ENCODE data around the gene CBR3. TPM values are rescaled to one million over a fixed set of nuclear protein-coding genes. Genes with fewer than 3 reads are reported as not detected.
A peak's percentile ranks its signal among the peaks of the same experiment; 100 is the strongest.

The CBR3 gene
- total RNA-seq, 1 donor from 2014 or later: 2.0 TPM

- H3K27me3 ChIP-seq (ENCODE audit: low read depth): peaks cover 88% of the 10 kb centered on the region
- TF ChIP-seq, protein P1, sequence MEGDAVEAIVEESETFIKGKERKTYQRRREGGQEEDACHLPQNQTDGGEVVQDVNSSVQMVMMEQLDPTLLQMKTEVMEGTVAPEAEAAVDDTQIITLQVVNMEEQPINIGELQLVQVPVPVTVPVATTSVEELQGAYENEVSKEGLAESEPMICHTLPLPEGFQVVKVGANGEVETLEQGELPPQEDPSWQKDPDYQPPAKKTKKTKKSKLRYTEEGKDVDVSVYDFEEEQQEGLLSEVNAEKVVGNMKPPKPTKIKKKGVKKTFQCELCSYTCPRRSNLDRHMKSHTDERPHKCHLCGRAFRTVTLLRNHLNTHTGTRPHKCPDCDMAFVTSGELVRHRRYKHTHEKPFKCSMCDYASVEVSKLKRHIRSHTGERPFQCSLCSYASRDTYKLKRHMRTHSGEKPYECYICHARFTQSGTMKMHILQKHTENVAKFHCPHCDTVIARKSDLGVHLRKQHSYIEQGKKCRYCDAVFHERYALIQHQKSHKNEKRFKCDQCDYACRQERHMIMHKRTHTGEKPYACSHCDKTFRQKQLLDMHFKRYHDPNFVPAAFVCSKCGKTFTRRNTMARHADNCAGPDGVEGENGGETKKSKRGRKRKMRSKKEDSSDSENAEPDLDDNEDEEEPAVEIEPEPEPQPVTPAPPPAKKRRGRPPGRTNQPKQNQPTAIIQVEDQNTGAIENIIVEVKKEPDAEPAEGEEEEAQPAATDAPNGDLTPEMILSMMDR (IDR thresholded peaks at IDR 0.05; ENCODE audit: borderline replicate concordance): no peak
- intact Hi-C loops (cut with micrococcal nuclease): no loop called here
- H3K27ac ChIP-seq (replicated peaks): no peak overlapping the region
- no peaks in the 10 kb centered on the region for H3K36me3 ChIP-seq
- peaks cover 6% of the 10 kb centered on the region for H3K4me1 ChIP-seq
- no peaks in the 10 kb centered on the region for H3K9me3 ChIP-seq (replicated peaks)
- DNase-seq: no peak
- H3K4me3 ChIP-seq: no peak overlapping the region
These were observed 33.8 kb upstream of the CBR3 start for GRCh38 chr21:36100971-36101641.

- H3K4me1 ChIP-seq: peaks cover 6% of the 10 kb centered on the region
- no peak overlapping the region for H3K4me3 ChIP-seq
- DNase-seq: no peak
- TF ChIP-seq, protein P1 (IDR thresholded peaks at IDR 0.05; ENCODE audit: borderline replicate concordance): no peak
- H3K36me3 ChIP-seq: no peaks in the 10 kb centered on the region
- H3K27me3 ChIP-seq (ENCODE audit: low read depth): peaks cover 77% of the 10 kb centered on the region
- intact Hi-C loops (cut with micrococcal nuclease): no loop called here
- no peak overlapping the region for H3K27ac ChIP-seq (replicated peaks)
- no peaks in the 10 kb centered on the region for H3K9me3 ChIP-seq (replicated peaks)
These were observed 31.4 kb upstream of the CBR3 start for GRCh38 chr21:36103434-36103833.

GRCh38 chr21:36104317-36105300 lies 30.3 kb upstream of the CBR3 start:
- DNase-seq: peak; percentile 46
- H3K36me3 ChIP-seq: no peaks in the 10 kb centered on the region
- H3K9me3 ChIP-seq (replicated peaks): no peaks in the 10 kb centered on the region
- peaks cover 67% of the 10 kb centered on the region for H3K27me3 ChIP-seq (ENCODE audit: low read depth)
- H3K27ac ChIP-seq (replicated peaks): no peak overlapping the region
- peaks cover 6% of the 10 kb centered on the region for H3K4me1 ChIP-seq
- TF ChIP-seq, protein P1 (IDR thresholded peaks at IDR 0.05; ENCODE audit: borderline replicate concordance): peak; percentile 74
- peak overlapping the region; percentile 38 for H3K4me3 ChIP-seq
- intact Hi-C loops (cut with micrococcal nuclease): no loop called here

GRCh38 chr21:36105327-36105842 lies 29.5 kb upstream of the CBR3 start:
- peaks cover 59% of the 10 kb centered on the region for H3K27me3 ChIP-seq (ENCODE audit: low read depth)
- intact Hi-C loops (cut with micrococcal nuclease): no loop called here
- no peak for DNase-seq
- H3K4me3 ChIP-seq: peak overlapping the region; percentile 38
- peaks cover 6% of the 10 kb centered on the region for H3K4me1 ChIP-seq
- H3K9me3 ChIP-seq (replicated peaks): no peaks in the 10 kb centered on the region
- no peaks in the 10 kb centered on the region for H3K36me3 ChIP-seq
- no peak overlapping the region for H3K27ac ChIP-seq (replicated peaks)
- TF ChIP-seq, protein P1 (IDR thresholded peaks at IDR 0.05; ENCODE audit: borderline replicate concordance): no peak

DNA sequence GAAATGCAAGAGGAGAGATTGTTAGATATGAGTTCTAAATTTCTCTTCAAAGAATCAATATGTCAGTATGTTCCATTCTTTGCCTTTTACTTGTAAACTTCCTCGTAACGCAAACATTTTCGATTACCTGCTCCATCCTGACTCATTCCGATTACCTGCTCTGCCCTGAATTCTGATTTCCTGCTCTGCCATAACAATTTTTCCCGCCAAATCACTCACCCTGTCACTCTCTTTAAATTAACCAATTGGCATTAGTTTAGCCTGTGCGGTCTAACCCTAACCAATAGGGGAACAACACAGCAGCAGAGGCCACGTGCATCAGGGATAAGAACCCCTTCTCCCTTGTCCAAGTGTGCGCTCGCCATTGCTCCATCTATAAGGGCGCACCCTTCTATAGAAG lies 25.0 kb upstream of the CBR3 start:
- Histone ChIP-seq H3K27me3 (ENCODE audit: low read depth) (peaks cover 15% of the 10 kb centered on the region), H3K36me3 (no peaks in the 10 kb centered on the region), H3K4me3 (no peak overlapping the region), H3K27ac (replicated peaks) (no peak overlapping the region), H3K4me1 (peaks cover 9% of the 10 kb centered on the region), H3K9me3 (replicated peaks) (no peaks in the 10 kb centered on the region)
- TF ChIP-seq, protein P1 (IDR thresholded peaks at IDR 0.05; ENCODE audit: borderline replicate concordance): no peak
- intact Hi-C loops (cut with micrococcal nuclease): no loop called here
- DNase-seq: no peak

Measured in left ventricle myocardium inferior (tissue), 1 donor.